Liver (tissue), 3 donors: Measurements from ENCODE around the gene TUBA1C.

Experiments
- CTCF ChIP-seq: fragments of 150-350 bp; IDR thresholded peaks from 2 replicates; pipeline ENCODE4 v1.5.1; 2017; ENCODE audit warnings: improper control_type of control experiment, low read depth, low read length; ENCODE audit not compliant: missing input control
- EGR1 ChIP-seq, 2 donors: IDR thresholded peaks; 2 replicates each; pipeline ENCODE4 v1.6.1; 2016 to 2018; ENCODE audit warnings: antibody characterized with exemption in 2 of 2, low read depth in 2 of 2
- HNF4A ChIP-seq, 2 donors: conservative IDR thresholded peaks; 2 replicates each; pipeline ENCODE4 v1.6.1; 2016; ENCODE audit warnings: antibody characterized with exemption in 2 of 2, mild to moderate bottlenecking in 2 of 2
- HNF4G ChIP-seq: IDR thresholded peaks from 2 replicates; pipeline ENCODE4 v1.6.1; 2016; ENCODE audit warnings: antibody characterized with exemption
- MAX ChIP-seq: IDR thresholded peaks from 2 replicates; pipeline ENCODE4 v1.6.1; 2016; ENCODE audit warnings: antibody characterized with exemption
- RAD21 ChIP-seq, 2 donors: IDR thresholded peaks; 2 replicates each; pipeline ENCODE4 v1.6.1; 2016; ENCODE audit warnings: antibody characterized with exemption in 2 of 2, mild to moderate bottlenecking in 2 of 2
- SP1 ChIP-seq: IDR thresholded peaks from 2 replicates; pipeline ENCODE4 v1.6.1; 2018; ENCODE audit warnings: antibody characterized with exemption, mild to moderate bottlenecking
- TAF1 ChIP-seq: conservative IDR thresholded peaks from 2 replicates; pipeline ENCODE4 v1.6.1; 2016; ENCODE audit warnings: antibody characterized with exemption, mild to moderate bottlenecking
- YY1 ChIP-seq: IDR thresholded peaks from 2 replicates; pipeline ENCODE4 v1.6.1; 2016; ENCODE audit warnings: antibody characterized with exemption, mild to moderate bottlenecking
- TF ChIP-seq, protein P1 (sequence below): IDR thresholded peaks from 2 replicates; pipeline ENCODE4 v1.6.1; 2016; ENCODE audit warnings: antibody characterized with exemption
- donor health status: healthy.
- donor health status: healthy.

- TF ChIP-seq CTCF, result no peak
- TF ChIP-seq MAX, result no peak
- no peak for TF ChIP-seq YY1
- no peak for TF ChIP-seq RAD21 (IDR thresholded peaks at IDR 0.05)
- no peak for TF ChIP-seq TAF1
- TF ChIP-seq, protein P1, sequence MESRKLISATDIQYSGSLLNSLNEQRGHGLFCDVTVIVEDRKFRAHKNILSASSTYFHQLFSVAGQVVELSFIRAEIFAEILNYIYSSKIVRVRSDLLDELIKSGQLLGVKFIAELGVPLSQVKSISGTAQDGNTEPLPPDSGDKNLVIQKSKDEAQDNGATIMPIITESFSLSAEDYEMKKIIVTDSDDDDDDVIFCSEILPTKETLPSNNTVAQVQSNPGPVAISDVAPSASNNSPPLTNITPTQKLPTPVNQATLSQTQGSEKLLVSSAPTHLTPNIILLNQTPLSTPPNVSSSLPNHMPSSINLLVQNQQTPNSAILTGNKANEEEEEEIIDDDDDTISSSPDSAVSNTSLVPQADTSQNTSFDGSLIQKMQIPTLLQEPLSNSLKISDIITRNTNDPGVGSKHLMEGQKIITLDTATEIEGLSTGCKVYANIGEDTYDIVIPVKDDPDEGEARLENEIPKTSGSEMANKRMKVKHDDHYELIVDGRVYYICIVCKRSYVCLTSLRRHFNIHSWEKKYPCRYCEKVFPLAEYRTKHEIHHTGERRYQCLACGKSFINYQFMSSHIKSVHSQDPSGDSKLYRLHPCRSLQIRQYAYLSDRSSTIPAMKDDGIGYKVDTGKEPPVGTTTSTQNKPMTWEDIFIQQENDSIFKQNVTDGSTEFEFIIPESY, result no peak
- TF ChIP-seq HNF4A (conservative IDR thresholded peaks at IDR 0.05), result no peak
- no peak for TF ChIP-seq HNF4G
- TF ChIP-seq SP1, result no peak
- no peak for TF ChIP-seq EGR1 (IDR thresholded peaks at IDR 0.05; ENCODE audit: low read depth in 2 of 2)
Observed at GRCh38 chr12:49279706-49280159, 14.9 kb downstream of the TUBA1C start.
